HFFc6 (cell line): Measurements from ENCODE around the gene CCL22. TPM values are rescaled to one million over a fixed set of nuclear protein-coding genes. Genes with fewer than 3 reads are reported as not detected.
A peak's percentile ranks its signal among the peaks of the same experiment; 100 is the strongest.
"Not testable (repeated sequence)": the region's sequence is repeated elsewhere in the genome, so short reads cannot be mapped to it uniquely, and the experiment has no call there.

Experiments
- DNase-seq: peaks from one replicate; pipeline ENCODE4 v3.0.0-alpha.2; 2018
- H3K27ac Mint-ChIP-seq: 2 replicates; pipeline ENCODE4 v1.8.0; 2020; ENCODE audit warnings: mild to moderate bottlenecking, mixed read lengths
- H3K27me3 Mint-ChIP-seq: 2 replicates; pipeline ENCODE4 v1.8.0; 2021; ENCODE audit warnings: mild to moderate bottlenecking, moderate library complexity, mixed read lengths; ENCODE audit not compliant: insufficient read depth
- H3K36me3 Mint-ChIP-seq: 2 replicates; pipeline ENCODE4 v1.8.0; 2021; ENCODE audit warnings: low read depth, mixed read lengths
- H3K4me1 Mint-ChIP-seq: 2 replicates; pipeline ENCODE4 v1.8.0; 2020; ENCODE audit warnings: low read depth, mixed read lengths
- H3K4me3 Mint-ChIP-seq: 2 replicates; pipeline ENCODE4 v1.8.0; 2020; ENCODE audit warnings: mild to moderate bottlenecking, moderate library complexity, mixed read lengths
- H3K9me3 Mint-ChIP-seq: 2 replicates; pipeline ENCODE4 v1.8.0; 2020; ENCODE audit warnings: mild to moderate bottlenecking, mixed read lengths
- CTCF ChIP-seq: fragments of 200-600 bp; sonication (generic); IDR thresholded peaks from 2 replicates; pipeline ENCODE4 v1.5.0; 2021; ENCODE audit warnings: antibody characterized with exemption, mild to moderate bottlenecking
- total RNA-seq, 6 experiments: library from RNA; stranded (reverse); fragmentation: NEBNext Ultra II Directional; extraction: Animal tissue kit (Norgen Biotek cat#: 25700); gene quantifications; 2 replicates in 1 of 6; 3 replicates in 5 of 6; pipeline ENCODE4 v1.2.3, GENCODE V29; 2021

The CCL22 gene
- total RNA-seq, 6 experiments from 2014 or later, result not detected

DNA sequence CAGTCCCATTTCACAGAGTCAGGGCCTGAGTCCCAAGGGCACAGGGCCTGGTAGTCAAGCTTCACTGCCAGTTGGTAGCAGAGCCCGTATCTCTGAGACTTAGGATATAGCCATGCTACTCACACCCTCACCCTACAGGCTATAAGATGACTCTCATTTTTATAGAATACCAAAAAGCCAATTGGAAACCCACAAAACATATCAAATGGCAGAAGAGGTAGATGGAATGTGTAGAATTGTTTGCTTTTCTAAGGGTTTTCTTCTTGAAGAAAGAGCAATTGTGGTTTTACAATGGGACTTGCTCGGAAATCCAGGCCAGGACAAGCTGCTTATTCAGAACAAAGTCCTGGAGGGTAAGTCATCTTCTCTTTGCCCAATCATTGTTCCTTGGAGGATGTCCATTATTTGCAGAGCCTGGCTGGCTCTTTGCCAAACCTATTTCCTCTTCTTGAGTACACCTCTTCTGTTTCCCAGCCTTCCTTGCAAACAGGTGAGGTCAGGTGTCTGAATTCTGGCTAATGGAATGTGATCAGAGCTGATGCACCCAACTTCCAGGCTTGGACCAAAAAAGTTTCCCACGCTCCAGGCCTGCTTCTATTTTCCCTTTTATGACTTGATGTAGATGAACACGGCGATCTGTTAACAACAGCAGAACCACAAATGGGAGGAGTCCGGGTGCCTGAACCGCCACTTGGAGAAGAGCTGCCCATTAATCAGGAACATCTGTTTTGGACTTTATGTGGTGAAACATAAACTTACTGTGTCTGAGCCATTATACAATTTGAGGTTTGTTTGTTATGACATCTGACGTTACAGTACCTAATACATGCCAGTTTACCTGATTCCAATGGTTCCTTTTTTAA is 16.9 kb upstream of the CCL22 start:
- no peak for TF ChIP-seq CTCF
- H3K27ac Mint-ChIP-seq, result peak overlapping the region; percentile 86
- peak overlapping the region; percentile 49 for H3K4me3 Mint-ChIP-seq
- H3K4me1 Mint-ChIP-seq, result peaks cover 23% of the 10 kb centered on the region
- DNase-seq, result peak; percentile 95
- no peaks in the 10 kb centered on the region; the same call in 1 of the 2 replicates for H3K9me3 Mint-ChIP-seq
- H3K36me3 Mint-ChIP-seq, result no peaks in the 10 kb centered on the region
- peaks cover 43% of the 10 kb centered on the region for H3K27me3 Mint-ChIP-seq

DNA sequence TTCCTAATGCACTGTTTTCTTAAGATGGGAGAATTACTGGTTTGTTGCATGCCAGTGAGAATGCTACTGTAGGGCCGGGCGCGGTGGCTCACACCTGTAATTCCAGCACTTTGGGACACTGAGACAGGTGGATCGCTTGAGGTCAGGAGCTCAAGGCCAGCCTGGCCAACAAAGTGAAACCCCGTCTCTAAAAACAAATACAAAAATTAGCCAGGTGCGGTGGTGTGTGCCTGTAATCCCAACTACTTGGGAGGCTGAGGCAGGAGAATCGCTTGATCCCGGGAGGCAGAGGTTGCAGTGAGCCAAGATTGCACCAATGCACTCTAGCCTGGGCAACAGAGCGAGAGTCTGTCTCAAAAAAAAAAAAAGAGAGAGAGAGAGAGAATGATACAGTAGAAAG is 16.0 kb upstream of the CCL22 start:
- not testable (repeated sequence) for H3K4me3 Mint-ChIP-seq, H3K9me3 Mint-ChIP-seq, DNase-seq, H3K36me3 Mint-ChIP-seq, H3K27ac Mint-ChIP-seq
- Mint-ChIP-seq H3K4me1 (peaks cover 23% of the 10 kb centered on the region), H3K27me3 (peaks cover 49% of the 10 kb centered on the region)

- peaks cover 53% of the 10 kb centered on the region for H3K27me3 Mint-ChIP-seq
- no peak for TF ChIP-seq CTCF
- H3K27ac Mint-ChIP-seq, result no peak overlapping the region
- no peak for DNase-seq
- H3K4me1 Mint-ChIP-seq, result peaks cover 23% of the 10 kb centered on the region
- no peak overlapping the region for H3K4me3 Mint-ChIP-seq
- H3K36me3 Mint-ChIP-seq, result no peaks in the 10 kb centered on the region
- H3K9me3 Mint-ChIP-seq, result no peaks in the 10 kb centered on the region; the same call in 1 of the 2 replicates
Observed at GRCh38 chr16:57343221-57343620, 15.4 kb upstream of the CCL22 start.

DNA sequence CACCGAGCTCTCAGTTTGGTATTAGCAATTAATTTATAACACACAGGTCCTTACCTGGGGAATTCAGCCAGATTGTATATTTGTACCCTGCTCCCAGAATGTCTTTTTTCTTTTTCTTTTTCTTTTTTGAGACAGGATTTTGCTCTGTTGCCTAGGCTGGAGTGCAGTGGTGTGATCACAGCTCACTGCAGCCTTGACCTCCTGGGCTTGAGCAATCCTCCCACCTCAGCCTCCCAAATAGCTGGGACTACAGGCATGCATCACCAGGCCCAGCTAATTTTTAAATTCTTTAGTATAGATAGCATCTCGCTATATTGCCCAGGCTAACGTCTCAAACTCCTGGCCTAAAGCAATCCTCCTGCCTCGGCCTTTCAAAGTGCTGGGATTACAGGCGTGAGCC is 14.5 kb upstream of the CCL22 start:
- not testable (repeated sequence) for H3K4me3 Mint-ChIP-seq, H3K9me3 Mint-ChIP-seq, H3K27ac Mint-ChIP-seq, DNase-seq, H3K36me3 Mint-ChIP-seq
- Mint-ChIP-seq H3K4me1 (peaks cover 23% of the 10 kb centered on the region), H3K27me3 (peaks cover 54% of the 10 kb centered on the region)

GRCh38 chr16:57345021-57345420 is 13.6 kb upstream of the CCL22 start:
- no peak for DNase-seq
- no peaks in the 10 kb centered on the region for H3K36me3 Mint-ChIP-seq
- peaks cover 57% of the 10 kb centered on the region for H3K27me3 Mint-ChIP-seq
- no peak overlapping the region for H3K4me3 Mint-ChIP-seq
- peaks cover 23% of the 10 kb centered on the region for H3K4me1 Mint-ChIP-seq
- no peaks in the 10 kb centered on the region; the same call in 1 of the 2 replicates for H3K9me3 Mint-ChIP-seq
- TF ChIP-seq CTCF, result no peak
- H3K27ac Mint-ChIP-seq, result no peak overlapping the region

GRCh38 chr16:57345666-57346204 is 12.8 kb upstream of the CCL22 start:
- H3K27me3 Mint-ChIP-seq, result peaks cover 58% of the 10 kb centered on the region
- H3K4me3 Mint-ChIP-seq, result no peak overlapping the region
- TF ChIP-seq CTCF, result no peak

More at GRCh38 chr16:57345666-57346204, 12.8 kb upstream of the CCL22 start:
- no peaks in the 10 kb centered on the region; the same call in 1 of the 2 replicates for H3K9me3 Mint-ChIP-seq
- no peak for DNase-seq
- H3K4me1 Mint-ChIP-seq, result peaks cover 19% of the 10 kb centered on the region
- no peaks in the 10 kb centered on the region for H3K36me3 Mint-ChIP-seq
- no peak overlapping the region for H3K27ac Mint-ChIP-seq
